Stimulated activated CD8-positive, alpha-beta memory T cell treated with anti-CD3 and anti-CD28 coated beads, Interleukin-7, amount 100 ng/mL, for 1 hour (primary cell): ENCODE results near the gene PEX10.

Source experiments
- DNase-seq, 2 donors: peaks; one replicate each; pipeline ENCODE4 v3.0.0-alpha.2; 2020; ENCODE audit warnings: low read depth in 2 of 2

The PEX10 gene

GRCh38 chr1:2425892-2426291, 13.5 kb upstream of the PEX10 start:
- DNase-seq, result no peak

GRCh38 chr1:2422523-2422922, 10.2 kb upstream of the PEX10 start:
- no peak for DNase-seq

DNA sequence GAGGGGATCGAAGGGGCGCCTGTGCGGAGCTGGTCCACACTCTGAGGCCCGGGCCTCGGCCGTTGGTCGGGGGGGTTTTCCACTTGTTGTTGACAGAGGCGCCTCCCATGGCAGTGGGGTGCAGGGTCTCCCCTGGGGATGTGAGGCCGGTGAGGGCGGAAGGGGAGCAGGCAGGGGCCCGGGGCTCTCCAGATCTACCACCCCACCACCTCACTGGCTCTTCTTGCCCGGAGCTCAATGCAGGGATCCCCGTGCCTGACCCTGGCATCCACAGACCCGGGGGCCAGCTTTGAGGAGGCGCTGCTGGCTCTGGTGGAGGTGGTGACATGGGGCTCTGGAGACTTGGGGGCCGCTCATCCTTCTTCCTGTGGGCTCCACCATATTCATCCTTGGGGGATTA, 7.1 kb upstream of the PEX10 start:
- no peak for DNase-seq

DNA sequence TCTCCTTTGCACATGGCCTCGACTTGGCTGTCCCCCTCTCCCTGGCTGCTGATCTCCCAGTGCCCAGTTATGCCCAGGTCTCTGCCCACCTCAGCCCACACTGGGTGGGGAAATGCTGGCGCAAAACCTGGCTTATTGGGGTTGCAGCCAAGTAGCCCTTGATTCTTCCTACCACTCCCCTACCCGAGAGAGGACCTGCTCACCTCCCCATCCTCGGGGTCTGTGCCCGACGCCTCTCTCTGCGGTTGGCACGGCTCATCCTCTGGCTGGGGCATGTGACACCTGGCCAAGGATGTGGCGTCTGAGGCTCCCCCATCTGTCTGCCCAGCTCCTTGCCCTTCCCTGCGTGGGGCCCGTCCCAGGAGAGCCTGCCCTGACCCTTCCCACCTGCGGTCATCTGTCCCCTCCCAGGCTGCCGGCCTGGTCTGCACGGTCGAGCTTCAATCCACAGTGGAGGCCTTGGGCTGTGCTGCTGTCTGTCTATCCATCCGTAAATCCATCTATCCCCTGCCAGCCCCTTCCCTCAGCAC, 6.5 kb upstream of the PEX10 start:
- DNase-seq, result no peak

DNA sequence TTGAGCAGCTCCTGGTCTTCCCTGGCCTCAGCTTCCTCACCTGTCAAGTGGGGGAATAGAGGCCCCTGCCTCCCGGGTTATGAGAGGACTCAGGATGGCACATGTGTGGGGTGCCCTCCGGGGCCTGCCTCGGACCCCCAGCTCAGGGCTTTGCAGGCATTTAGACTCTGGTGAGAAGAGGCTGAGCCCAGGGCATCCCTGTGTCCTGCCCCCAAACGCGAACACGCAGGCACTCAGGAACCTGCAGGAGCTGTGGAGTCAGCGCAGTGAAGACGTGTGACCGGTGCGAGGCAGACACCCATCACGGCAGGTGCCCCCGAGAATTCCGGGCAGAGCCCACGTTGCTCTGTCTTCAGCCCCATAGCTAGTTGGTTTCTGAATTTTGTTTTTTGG, 5.5 kb upstream of the PEX10 start:
- no peak for DNase-seq

DNA sequence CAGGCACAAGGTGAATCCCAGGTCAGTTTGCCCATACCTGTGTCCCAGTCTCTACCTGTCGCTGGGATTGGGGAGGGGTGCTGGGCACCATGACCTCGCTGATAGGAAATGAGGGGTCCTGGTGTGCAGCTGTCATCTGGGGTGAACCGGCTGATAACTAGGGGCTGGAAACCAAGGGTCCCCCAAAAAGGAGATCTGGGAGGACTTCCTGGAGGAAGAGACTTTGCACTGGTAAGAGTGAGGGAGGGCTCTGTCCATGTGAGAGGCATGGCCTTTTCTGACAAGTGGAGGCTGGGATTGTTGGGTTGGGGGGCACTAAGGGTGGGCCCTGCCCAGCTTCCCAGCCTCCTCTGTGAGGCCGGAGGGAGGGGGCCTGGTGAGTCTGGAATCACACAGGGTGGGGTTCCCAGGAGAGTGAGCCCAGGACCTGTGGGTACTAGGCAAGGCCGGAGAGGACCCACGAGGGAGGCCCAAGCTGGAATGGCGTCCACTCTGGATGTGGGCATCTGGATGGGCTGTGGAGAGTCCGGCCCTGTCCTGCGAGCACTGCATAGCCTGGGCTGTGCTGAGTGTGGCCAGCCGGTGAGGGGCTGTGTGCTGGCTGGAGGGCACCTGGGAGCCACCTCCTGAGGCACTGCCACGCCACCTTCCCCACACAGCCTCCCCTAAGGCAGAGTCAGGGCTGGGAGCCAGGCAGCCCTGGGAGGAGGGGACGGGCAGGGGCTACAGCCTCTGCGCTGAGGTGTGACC, 4.9 kb upstream of the PEX10 start:
- DNase-seq, result no peak

DNA sequence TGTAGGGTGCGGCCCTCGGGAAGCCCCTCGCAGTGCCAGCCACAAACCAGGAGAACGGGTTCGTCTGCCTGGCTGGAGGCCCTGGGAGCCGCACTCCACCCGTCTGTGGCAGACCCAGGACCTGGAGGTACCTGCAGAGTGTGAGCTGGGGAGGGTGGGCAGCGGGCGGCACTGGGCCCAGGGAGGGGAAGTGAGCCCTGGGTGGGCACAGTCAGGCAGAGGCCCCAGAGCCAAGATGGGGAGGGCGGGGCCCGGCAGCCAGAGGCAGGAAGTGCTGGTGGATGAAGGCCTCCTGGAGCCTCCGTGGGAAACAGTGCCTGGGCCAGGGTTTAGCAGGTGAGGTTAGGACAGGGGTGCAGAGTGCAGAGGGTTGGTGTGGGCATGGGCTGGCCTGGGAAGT, 4.0 kb upstream of the PEX10 start:
- no peak for DNase-seq

- no peak for DNase-seq
These were observed 3.4 kb upstream of the PEX10 start for GRCh38 chr1:2415801-2416208.

DNA sequence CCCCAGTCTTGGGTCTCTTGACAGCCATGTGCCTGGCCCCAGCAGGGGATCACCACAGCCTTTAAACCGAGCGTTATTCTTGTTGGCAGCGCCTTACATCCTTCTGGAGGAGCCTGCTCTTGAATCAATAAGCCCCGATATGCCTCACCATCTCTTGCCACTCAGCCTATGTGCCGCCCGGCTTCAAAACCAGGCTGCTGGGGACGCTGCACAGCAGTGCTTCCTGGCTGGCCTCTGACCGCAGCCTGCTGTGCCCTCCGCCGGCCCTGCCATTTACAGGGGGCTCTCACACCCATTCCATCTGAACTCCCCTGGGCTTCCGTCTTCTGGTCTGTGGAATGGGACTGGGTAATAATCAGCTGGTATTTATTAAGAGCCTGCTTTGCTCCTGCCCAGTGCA, 3.0 kb upstream of the PEX10 start:
- no peak for DNase-seq

DNA sequence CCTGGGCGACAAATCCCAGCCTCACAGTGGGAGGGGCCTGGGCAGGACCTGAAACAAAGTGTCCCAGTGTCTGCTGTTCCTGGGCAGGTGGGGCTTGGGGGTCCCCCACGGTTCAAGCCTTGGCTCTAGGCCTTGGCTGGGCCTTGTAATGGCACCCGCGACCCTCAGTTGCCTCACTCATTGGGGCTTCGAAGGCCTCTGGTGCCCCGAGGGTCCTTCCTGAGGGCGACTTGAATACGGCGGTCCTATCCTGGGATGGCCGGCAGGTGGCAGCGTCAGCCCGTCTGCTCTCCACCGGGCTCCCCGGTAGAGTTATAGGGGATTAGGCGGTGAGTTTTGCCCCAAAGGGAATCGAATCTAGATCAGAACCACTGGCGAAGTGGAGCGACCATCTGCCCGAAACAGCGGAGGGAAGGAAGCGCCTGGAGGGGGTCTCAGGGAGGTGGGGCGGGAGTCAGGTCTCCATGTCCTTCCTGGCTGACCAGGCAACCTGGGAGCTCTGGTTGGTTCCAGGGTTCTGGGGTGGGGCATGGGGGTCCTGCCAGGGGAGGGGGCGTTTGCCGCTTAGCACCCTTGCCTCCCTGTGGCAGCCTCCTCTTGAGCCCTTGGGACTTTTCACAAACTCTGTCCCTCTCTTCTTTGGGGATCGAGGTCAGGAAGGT, 2.1 kb upstream of the PEX10 start:
- peak; percentile 66 to 69 for DNase-seq

- DNase-seq, result no peak
These were observed 1.3 kb upstream of the PEX10 start for GRCh38 chr1:2413495-2414296.

GRCh38 chr1:2412773-2413494, 570 bp upstream of the PEX10 start:
- no peak for DNase-seq

DNA sequence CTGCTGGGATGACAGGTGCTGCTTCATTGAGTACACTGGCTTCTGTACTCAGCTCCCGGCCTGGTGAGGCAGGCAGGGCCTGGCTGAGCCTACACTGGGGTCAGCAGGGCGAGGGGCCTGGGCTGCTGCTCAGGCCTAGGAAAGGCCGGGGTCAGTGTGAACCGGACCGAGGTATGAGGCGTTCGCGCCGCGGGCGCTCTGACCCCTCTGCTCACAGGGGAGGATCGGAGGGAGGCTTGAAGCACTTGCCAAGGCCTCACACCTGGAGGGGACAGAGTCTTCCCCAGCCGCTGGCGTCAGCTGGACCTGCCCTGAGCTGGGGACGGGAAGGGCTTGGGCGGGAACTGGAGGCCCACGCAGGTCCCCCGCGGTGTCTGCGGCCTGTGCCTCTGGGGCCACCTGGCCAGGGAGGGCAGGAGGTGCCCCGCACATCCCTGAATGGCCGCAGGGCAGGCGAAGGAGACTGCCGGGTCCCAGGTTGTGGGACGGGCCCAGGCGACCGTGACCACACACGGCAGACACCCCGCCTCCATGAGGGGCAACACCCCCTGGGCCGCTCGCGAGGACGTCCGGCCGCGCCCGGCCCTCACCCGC, 466 bp downstream of the PEX10 start:
- DNase-seq, result no peak

- DNase-seq, result no peak
These were observed 2.6 kb downstream of the PEX10 start for GRCh38 chr1:2409745-2410144.

DNA sequence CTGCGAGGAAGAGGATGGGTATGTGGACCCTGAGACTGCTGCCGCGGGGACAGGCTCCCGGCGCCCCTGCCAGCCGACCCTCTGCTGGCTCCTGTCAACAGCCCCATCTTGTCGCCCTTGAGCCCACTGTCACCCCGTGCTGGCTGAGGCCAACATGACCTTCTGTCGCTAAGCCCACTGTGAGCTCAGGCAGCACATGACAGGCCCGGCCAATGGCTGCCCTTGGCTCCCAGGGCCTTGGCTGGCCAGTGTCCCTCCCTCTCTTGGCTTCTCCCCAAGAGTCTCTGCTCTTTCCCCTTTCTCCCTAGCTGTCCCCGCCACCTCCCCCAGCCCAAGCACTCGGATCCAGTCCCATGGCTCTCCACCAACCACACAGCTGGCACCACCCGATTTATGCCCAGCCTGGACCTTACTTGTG, 3.5 kb downstream of the PEX10 start:
- DNase-seq, result no peak

DNA sequence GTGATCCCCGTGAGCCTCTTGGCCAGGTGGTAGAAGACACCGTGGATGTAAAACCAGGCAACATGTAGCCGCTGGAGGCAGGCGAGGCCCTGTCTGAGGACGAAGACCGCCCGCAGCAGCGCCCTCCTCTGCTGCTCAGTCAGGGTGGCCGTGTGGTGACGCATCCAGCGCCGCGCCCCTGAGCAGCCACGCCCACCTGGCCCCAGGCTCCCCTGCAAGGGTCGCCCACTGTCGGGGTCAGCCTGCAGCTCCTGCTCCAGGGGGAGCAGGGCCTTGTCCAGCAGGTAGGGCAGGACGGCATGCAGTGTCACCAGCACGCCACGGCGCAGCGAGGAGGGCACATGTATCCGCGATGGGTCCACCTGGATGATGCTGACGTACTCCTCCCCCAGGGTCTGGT, 3.9 kb downstream of the PEX10 start:
- DNase-seq, result no peak

DNA sequence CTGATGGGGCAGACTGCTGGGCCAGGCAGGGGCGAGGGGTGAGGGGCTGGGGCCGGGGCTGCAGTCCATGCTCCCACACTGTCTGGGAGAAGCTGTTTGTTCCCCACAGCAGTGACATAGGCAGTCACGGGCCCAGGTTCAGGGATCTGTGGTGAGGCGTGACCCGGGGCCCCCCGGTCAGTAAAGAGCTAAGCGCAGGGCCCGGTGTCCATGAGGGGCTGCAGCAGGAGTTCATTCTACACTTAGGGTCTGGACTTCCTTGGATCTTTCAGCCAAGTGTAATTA, 4.4 kb downstream of the PEX10 start:
- DNase-seq, result no peak

- DNase-seq, result no peak
These were observed 5.0 kb downstream of the PEX10 start for GRCh38 chr1:2407166-2407990.

DNA sequence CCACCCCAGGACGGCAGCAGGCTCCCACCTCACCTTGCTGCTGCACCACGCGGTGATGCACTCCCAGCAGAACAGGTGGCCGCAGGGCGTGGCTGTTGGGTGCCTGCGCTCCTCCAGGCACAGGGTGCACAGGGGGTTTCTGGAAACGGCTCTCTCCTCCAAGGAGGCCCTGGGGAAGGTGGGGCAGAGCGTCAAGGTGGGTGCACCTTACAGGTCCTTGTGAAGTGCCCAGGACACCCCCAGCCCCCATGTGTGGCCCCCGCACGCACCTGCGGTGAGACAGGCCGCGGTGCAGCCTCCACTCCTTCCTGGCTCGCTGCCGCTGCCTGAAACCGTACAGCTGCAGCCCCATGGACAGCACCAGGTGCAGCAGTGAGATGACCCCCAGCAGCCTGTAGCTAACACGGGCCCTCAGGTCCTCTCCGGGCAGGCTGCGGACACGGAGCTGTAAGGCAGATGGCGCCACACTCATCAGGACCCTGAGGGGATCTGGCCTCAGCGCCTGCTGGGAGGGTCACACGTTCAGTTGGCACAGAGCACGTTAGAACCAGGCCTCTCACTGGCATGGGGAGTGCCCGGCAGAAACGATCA, 5.8 kb downstream of the PEX10 start:
- DNase-seq, result no peak

- no peak for DNase-seq
These were observed 6.6 kb downstream of the PEX10 start for GRCh38 chr1:2405588-2406295.
